Kidney (tissue), 14 donors: Measurements from ENCODE around the gene DNLZ. TPM values are rescaled to one million over a fixed set of nuclear protein-coding genes. Genes with fewer than 3 reads are reported as not detected.

Experiments
- DNase-seq, 5 donors: peaks; one replicate each; pipeline ENCODE4 v3.0.0-alpha.2; 2013 to 2020
- FAIRE-seq: peaks from 2 replicates; lab custom pipeline; 2012; peaks lifted over from hg19 to GRCh38; lab: Jason Lieb, UNC
- H3K27ac ChIP-seq, 2 donors: one replicate each; pipeline ENCODE4 v1.7.0; 2013; ENCODE audit warnings: low read depth in 2 of 2, low read length in 2 of 2, inconsistent platforms in 1 of 2
- H3K27me3 ChIP-seq: one replicate; pipeline ENCODE4 v1.7.1; 2013; ENCODE audit warnings: low read length, inconsistent platforms; ENCODE audit not compliant: control insufficient read depth, insufficient read depth
- H3K36me3 ChIP-seq, 3 donors: one replicate each; pipeline versions ENCODE4 v1.7.0 to v1.7.1; 2013; ENCODE audit warnings: low read length in 3 of 3, control low read depth in 1 of 3, inconsistent platforms in 1 of 3; ENCODE audit not compliant: insufficient read depth in 3 of 3, control insufficient read depth in 2 of 3
- H3K4me1 ChIP-seq, 3 donors: one replicate each; pipeline versions ENCODE4 v1.7.0 to v1.7.1; 2013; ENCODE audit warnings: low read length in 3 of 3, inconsistent platforms in 1 of 3, low read depth in 1 of 3; ENCODE audit not compliant: control insufficient read depth in 2 of 3, insufficient read depth in 2 of 3
- H3K4me3 ChIP-seq, 3 donors: one replicate each; pipeline versions ENCODE4 v1.7.0 to v1.8.1; 2013; ENCODE audit warnings: low read length in 3 of 3, control low read depth in 1 of 3, inconsistent platforms in 1 of 3
- H3K9ac ChIP-seq, 3 donors: one replicate each; pipeline versions ENCODE4 v1.7.0 to v1.7.1; 2013; ENCODE audit warnings: low read length in 3 of 3, control low read depth in 1 of 3, inconsistent platforms in 1 of 3
- H3K9me3 ChIP-seq, 3 donors: one replicate each; pipeline versions ENCODE4 v1.7.0 to v1.7.1; 2013; ENCODE audit warnings: low read length in 3 of 3, control low read depth in 1 of 3, inconsistent platforms in 1 of 3; ENCODE audit not compliant: control insufficient read depth in 2 of 3, insufficient read depth in 1 of 3
- intact Hi-C: fragments of 100-400 bp; cut with DNase I; formaldehyde crosslinking; loops from one replicate; pipeline ENCODE4 v1.11.1; 2022
- polyA plus RNA-seq: library from polyadenylated mRNA; stranded (reverse); fragments of 350-450 nt; fragmentation: Illumina TruSeq; extraction: RNeasy Lipid Tissue Mini Kit (QIAGEN cat#74804); gene quantifications from one replicate; pipeline ENCODE4 v1.2.3, GENCODE V29; 2014; ENCODE audit warnings: low read depth, low replicate concordance; ENCODE audit not compliant: insufficient read depth
- total RNA-seq: library from RNA; stranded (reverse); fragmentation: NEBNext Ultra II Directional; extraction: Animal tissue kit (Norgen Biotek cat#: 25700); gene quantifications from one replicate; pipeline ENCODE4 v1.2.1, GENCODE V29; 2021
- TF ChIP-seq, protein P1 (sequence below): IDR thresholded peaks from 3 replicates; pipeline ENCODE4 v1.5.1; 2012; ENCODE audit warnings: mild to moderate bottlenecking, moderate library complexity, borderline replicate concordance; ENCODE audit not compliant: insufficient read depth; ENCODE audit errors: extremely low read depth
- donor health status: control.
- donor health status: control.
- donor health status: control.
- donor health status: control.
- donor health status: control.
- donor health status: DM: yes; HTN: yes; CAD: no.
- donor health status: Normal renal cell carcinoma (clear cell type).

DNLZ gene
- total and polyA plus RNA-seq, 2 donors from 2014 or later = 22.1 to 30.4 TPM

DNA sequence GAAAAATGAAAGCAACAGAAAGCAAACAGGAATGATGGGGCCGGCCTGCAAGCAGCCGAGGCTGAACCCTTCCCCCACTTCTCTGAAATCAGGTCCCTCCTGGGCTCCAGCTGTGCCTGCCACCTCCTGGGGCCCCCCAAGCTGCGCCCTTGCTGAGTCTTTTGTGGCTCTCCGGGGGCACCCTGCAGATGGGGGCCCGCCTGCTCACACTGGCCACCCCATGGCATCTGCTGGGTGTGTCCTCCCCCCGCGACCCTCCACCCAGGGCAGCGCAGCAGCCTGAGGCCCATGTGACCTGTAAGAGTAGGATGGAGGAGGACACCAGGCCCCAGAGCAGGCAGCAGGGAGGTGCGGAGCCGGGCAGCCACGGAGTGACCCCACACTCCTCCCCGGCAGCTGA is 30.5 kb downstream of the DNLZ start:
- Histone ChIP-seq H3K4me1 (peaks cover 0 to 8% (median 0%) of the 10 kb centered on the region in 3 donors), H3K4me3 (no peak overlapping the region), H3K27me3 (no peaks in the 10 kb centered on the region), H3K27ac (no peak overlapping the region), H3K9me3 (no peaks in the 10 kb centered on the region), H3K9ac (no peak overlapping the region), H3K36me3 (no peaks in the 10 kb centered on the region)
- TF ChIP-seq, protein P1, sequence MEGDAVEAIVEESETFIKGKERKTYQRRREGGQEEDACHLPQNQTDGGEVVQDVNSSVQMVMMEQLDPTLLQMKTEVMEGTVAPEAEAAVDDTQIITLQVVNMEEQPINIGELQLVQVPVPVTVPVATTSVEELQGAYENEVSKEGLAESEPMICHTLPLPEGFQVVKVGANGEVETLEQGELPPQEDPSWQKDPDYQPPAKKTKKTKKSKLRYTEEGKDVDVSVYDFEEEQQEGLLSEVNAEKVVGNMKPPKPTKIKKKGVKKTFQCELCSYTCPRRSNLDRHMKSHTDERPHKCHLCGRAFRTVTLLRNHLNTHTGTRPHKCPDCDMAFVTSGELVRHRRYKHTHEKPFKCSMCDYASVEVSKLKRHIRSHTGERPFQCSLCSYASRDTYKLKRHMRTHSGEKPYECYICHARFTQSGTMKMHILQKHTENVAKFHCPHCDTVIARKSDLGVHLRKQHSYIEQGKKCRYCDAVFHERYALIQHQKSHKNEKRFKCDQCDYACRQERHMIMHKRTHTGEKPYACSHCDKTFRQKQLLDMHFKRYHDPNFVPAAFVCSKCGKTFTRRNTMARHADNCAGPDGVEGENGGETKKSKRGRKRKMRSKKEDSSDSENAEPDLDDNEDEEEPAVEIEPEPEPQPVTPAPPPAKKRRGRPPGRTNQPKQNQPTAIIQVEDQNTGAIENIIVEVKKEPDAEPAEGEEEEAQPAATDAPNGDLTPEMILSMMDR = no peak
- FAIRE-seq (no peak), DNase-seq (no peak)
- intact Hi-C loops = no loop called here

DNA sequence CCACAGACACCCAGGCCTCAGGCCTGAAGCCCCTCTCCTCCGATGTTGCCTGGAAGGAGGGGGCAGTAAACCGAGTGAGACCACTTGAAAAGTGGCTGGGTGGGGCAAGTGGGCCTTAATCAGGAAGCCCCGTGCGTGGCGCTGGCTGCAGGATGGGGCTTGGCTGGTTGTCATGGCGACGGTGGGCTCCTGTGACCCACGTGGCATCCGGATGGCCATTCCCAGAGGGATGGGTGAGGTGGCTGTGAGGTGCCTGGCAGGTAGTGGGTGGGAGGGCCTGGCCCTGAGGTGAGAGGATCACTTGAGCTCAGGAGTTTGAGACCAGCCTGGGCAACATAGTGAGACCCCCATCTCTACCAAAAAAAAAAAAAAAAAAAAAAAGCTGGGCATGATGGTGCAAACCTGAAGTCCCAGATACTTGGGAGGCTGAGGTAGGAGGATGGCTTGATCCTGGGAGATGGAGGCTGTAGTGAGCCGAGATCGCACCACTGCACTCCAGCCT is 31.0 kb downstream of the DNLZ start:
- Histone ChIP-seq H3K4me3 (no peak overlapping the region), H3K9me3 (no peaks in the 10 kb centered on the region), H3K36me3 (no peaks in the 10 kb centered on the region), H3K4me1 (peaks cover 0 to 9% (median 0%) of the 10 kb centered on the region in 3 donors), H3K27me3 (no peaks in the 10 kb centered on the region), H3K9ac (no peak overlapping the region), H3K27ac (no peak overlapping the region)
- DNase-seq = peak in 1 of 5 donors; percentile 60
- FAIRE-seq = no peak
- intact Hi-C loops = no loop called here
- TF ChIP-seq, protein P1 = no peak

GRCh38 chr9:136331556-136332481 is 31.7 kb downstream of the DNLZ start:
- Histone ChIP-seq H3K27me3 (no peaks in the 10 kb centered on the region), H3K36me3 (no peaks in the 10 kb centered on the region), H3K27ac (no peak overlapping the region), H3K9me3 (no peaks in the 10 kb centered on the region), H3K9ac (no peak overlapping the region), H3K4me3 (no peak overlapping the region), H3K4me1 (peaks cover 0 to 9% (median 0%) of the 10 kb centered on the region in 3 donors)
- DNase-seq (peak in 1 of 5 donors; percentile 70), FAIRE-seq (no peak)
- intact Hi-C loops = no loop called here
- TF ChIP-seq, protein P1 = no peak
